ENCODE results near the gene HYLS1. TPM values are rescaled to one million over a fixed set of nuclear protein-coding genes. Genes with fewer than 3 reads are reported as not detected.

The HYLS1 gene
- total RNA-seq, 2 donors from 2014 or later, result 5.6 to 8.2 TPM

DNA sequence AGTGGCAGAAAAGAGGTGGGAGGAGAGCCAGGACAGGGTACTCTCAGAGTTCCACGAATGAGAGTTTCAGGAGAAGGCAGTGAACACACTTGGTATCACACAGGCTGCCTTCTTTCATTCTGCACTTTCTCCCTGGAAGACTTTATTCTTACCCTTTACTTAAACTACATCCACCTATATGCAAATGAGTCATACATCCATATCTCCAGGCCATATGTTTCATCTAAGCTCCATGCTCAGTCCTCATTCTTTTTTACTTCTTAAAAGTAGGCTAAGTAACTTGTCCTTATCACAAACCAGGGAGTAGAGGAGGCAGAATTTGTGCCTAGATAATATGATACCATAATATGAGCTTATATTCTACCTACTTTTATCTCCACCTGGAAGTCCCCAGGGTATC is 6.2 kb upstream of the HYLS1 start:
- Histone ChIP-seq H3K9ac (ENCODE audit: low read depth in 2 of 2, low read length in 2 of 2) (no peak overlapping the region), H3K4me1 (no peaks in the 10 kb centered on the region), H3K4me3 (no peak overlapping the region), H3K27ac (no peak overlapping the region), H3K9me3 (no peaks in the 10 kb centered on the region), H3K36me3 (no peaks in the 10 kb centered on the region), H3K27me3 (no peaks in the 10 kb centered on the region)
- intact Hi-C loops (cut with DNase I), result no loop called here
- TF ChIP-seq, protein P1, sequence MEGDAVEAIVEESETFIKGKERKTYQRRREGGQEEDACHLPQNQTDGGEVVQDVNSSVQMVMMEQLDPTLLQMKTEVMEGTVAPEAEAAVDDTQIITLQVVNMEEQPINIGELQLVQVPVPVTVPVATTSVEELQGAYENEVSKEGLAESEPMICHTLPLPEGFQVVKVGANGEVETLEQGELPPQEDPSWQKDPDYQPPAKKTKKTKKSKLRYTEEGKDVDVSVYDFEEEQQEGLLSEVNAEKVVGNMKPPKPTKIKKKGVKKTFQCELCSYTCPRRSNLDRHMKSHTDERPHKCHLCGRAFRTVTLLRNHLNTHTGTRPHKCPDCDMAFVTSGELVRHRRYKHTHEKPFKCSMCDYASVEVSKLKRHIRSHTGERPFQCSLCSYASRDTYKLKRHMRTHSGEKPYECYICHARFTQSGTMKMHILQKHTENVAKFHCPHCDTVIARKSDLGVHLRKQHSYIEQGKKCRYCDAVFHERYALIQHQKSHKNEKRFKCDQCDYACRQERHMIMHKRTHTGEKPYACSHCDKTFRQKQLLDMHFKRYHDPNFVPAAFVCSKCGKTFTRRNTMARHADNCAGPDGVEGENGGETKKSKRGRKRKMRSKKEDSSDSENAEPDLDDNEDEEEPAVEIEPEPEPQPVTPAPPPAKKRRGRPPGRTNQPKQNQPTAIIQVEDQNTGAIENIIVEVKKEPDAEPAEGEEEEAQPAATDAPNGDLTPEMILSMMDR (IDR thresholded peaks at IDR 0.05), result no peak
- no peak for DNase-seq

DNA sequence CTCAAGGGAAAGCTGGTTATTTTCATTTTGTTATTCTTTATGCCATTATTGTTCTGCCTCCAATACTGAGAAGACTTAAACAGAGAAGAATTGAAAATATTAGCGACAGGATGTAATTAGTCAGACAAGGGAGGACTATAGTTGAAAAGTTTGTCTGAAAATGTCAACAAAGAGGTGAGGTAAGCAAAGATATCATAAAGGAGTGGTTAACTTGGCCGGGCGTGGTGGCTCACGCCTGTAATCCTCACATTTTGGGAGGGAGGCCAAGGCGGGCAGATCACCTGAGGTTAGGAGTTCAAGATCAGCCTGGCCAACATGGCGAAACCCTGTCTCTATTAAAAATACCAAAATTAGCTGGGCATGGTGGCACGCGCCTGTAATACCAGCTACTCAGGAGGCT is 4.1 kb upstream of the HYLS1 start:
- no peak overlapping the region for H3K4me3 ChIP-seq
- TF ChIP-seq, protein P1 (IDR thresholded peaks at IDR 0.05), result no peak
- intact Hi-C loops (cut with DNase I), result no loop called here
- H3K27ac ChIP-seq, result no peak overlapping the region
- H3K4me1 ChIP-seq, result no peaks in the 10 kb centered on the region
- DNase-seq, result no peak
- H3K27me3 ChIP-seq, result no peaks in the 10 kb centered on the region
- H3K9me3 ChIP-seq, result no peaks in the 10 kb centered on the region
- no peaks in the 10 kb centered on the region for H3K36me3 ChIP-seq
- H3K9ac ChIP-seq (ENCODE audit: low read depth in 2 of 2, low read length in 2 of 2), result no peak overlapping the region

DNA sequence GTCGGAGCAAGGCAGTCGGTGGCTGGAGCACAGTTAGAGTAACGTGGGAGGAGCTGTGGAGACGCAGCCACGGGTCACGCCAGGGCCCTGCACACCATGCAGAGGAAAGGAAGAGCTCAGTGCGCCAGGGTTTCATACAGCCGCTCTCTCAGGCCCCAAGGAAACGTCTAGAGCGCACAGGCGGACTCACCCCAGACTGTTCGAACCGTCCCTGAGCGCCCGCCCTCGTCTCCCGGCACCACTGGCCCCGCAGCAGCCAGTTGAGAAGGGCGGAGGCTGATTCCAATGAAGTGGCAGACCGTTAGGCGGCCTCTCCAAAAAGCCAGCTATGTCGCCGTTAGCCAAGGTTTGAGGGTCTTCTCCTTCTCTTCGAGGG is 483 bp upstream of the HYLS1 start:
- no peaks in the 10 kb centered on the region for H3K27me3 ChIP-seq
- DNase-seq, result peak; percentile 50
- H3K9ac ChIP-seq (ENCODE audit: low read depth in 2 of 2, low read length in 2 of 2), result peak overlapping the region in 1 of 2 donors; percentile 77
- TF ChIP-seq, protein P1 (IDR thresholded peaks at IDR 0.05), result no peak
- H3K36me3 ChIP-seq, result no peaks in the 10 kb centered on the region
- H3K4me3 ChIP-seq, result peak overlapping the region; percentile 76
- no peaks in the 10 kb centered on the region for H3K4me1 ChIP-seq
- H3K9me3 ChIP-seq, result no peaks in the 10 kb centered on the region
- peak overlapping the region; percentile 88 for H3K27ac ChIP-seq
- intact Hi-C loops (cut with DNase I), result no loop called here

DNA sequence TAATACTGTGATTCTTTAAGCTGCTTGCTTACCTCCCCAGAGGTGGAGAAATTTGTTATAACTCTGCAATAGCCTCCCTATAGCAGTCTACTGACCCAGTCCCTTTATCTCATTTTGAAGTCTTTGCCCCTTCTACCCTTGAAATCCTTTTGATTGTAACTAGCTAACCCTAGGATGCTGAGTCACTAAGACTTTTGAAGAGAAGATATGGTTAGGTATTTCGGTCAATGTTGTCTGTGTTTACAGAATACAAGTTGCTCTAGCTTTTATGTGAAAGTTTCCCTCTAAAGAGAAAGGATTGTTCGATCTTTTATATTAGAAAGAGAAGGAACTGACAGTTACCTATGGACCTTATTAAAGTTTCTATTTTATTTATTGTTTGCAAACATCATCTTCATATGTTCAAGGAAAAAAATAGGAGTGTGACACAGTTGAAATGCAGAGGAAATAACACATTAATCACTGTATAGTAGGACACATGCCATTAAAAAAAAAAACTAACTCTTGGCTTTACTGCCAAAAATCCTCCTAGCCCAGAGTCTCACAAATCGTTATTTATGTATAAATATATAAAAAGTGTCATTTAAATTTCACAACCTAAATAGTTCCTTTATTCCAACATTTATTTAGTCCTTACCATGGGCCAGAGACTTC is 3.1 kb downstream of the HYLS1 start:
- Histone ChIP-seq H3K9ac (ENCODE audit: low read depth in 2 of 2, low read length in 2 of 2) (no peak overlapping the region), H3K9me3 (no peaks in the 10 kb centered on the region), H3K36me3 (peaks cover 5% of the 10 kb centered on the region), H3K27ac (no peak overlapping the region), H3K4me1 (no peaks in the 10 kb centered on the region), H3K27me3 (no peaks in the 10 kb centered on the region), H3K4me3 (no peak overlapping the region)
- intact Hi-C loops (cut with DNase I), result no loop called here
- DNase-seq, result no peak
- TF ChIP-seq, protein P1 (IDR thresholded peaks at IDR 0.05), result no peak

DNA sequence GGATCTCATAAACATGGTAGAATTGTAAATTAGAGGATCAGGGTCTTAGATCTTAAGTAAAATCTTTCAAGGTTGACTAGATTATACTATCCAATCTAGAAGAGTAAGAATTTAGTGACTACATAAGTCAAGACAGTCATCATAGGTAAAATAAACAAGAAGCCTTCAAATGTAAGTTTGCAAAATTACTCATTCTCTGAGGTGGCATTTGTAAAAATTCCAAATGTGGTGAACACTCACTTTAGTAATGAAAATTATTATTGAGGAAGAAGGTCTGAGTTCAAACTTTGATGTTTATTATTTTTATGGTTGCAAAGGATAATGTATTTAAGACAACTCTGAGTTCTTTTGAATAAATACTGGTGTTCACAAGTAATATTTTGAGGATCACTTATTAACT is 4.6 kb downstream of the HYLS1 start:
- H3K4me1 ChIP-seq, result no peaks in the 10 kb centered on the region
- H3K36me3 ChIP-seq, result peaks cover 5% of the 10 kb centered on the region
- H3K4me3 ChIP-seq, result no peak overlapping the region
- no peaks in the 10 kb centered on the region for H3K27me3 ChIP-seq
- H3K9me3 ChIP-seq, result no peaks in the 10 kb centered on the region
- TF ChIP-seq, protein P1 (IDR thresholded peaks at IDR 0.05), result no peak
- H3K9ac ChIP-seq (ENCODE audit: low read depth in 2 of 2, low read length in 2 of 2), result no peak overlapping the region
- H3K27ac ChIP-seq, result no peak overlapping the region
- DNase-seq, result no peak
- intact Hi-C loops (cut with DNase I), result no loop called here
